Adrenal gland (tissue), 12 donors: Measurements from ENCODE around the gene PCSK4. TPM values are rescaled to one million over a fixed set of nuclear protein-coding genes. Genes with fewer than 3 reads are reported as not detected.

Experiments
- DNase-seq, 7 donors: peaks; one replicate each; pipeline ENCODE4 v3.0.0-alpha.2; 2019 to 2020
- H3K27ac ChIP-seq, 5 donors: fragments of 200-600 bp; sonication (generic) in 4 of 5; 1 replicate in 3 of 5; 2 replicates in 2 of 5; pipeline versions ENCODE4 v1.5.1 to v1.8.0; 2016 to 2020; ENCODE audit warnings: mild to moderate bottlenecking in 1 of 5
- H3K27me3 ChIP-seq: fragments of 200-600 bp; 2 replicates; pipeline ENCODE4 v1.8.0; 2021
- H3K36me3 ChIP-seq, 2 donors: fragments of 200-600 bp; replicated peaks in 1 of 2; 1 replicate in 1 of 2; 2 replicates in 1 of 2; pipeline versions ENCODE4 v1.5.1 to v1.8.0; 2018 to 2022
- H3K4me1 ChIP-seq, 2 donors: fragments of 200-600 bp; replicated peaks in 1 of 2; 1 replicate in 1 of 2; 2 replicates in 1 of 2; pipeline versions ENCODE4 v1.5.1 to v1.8.0; 2018 to 2021
- H3K4me3 ChIP-seq, 4 donors: fragments of 200-600 bp; sonication (generic) in 3 of 4; one replicate each; pipeline ENCODE4 v1.5.1; 2016 to 2018
- H3K9me3 ChIP-seq, 3 donors: fragments of 200-600 bp; sonication (generic) in 1 of 3; replicated peaks in 1 of 3; 1 replicate in 2 of 3; 2 replicates in 1 of 3; pipeline versions ENCODE4 v1.5.1 to v1.8.0; 2016 to 2021
- CTCF ChIP-seq, 6 experiments: fragments of 450-650 bp in 4 of 6; fragments of 200-600 bp in 2 of 6; sonication (generic) in 1 of 6; IDR thresholded peaks; 1 replicate in 5 of 6; 2 replicates in 1 of 6; pipeline versions ENCODE4 v1.5.1 to v1.8.0; 2016 to 2021; ENCODE audit warnings: antibody characterized with exemption in 6 of 6, mild to moderate bottlenecking in 2 of 6, moderate library complexity in 1 of 6
- POLR2A ChIP-seq, 2 donors: fragments of 450-650 bp; IDR thresholded peaks; one replicate each; pipeline ENCODE4 v1.6.1; 2017; ENCODE audit warnings: antibody characterized with exemption in 2 of 2, mild to moderate bottlenecking in 2 of 2, moderate library complexity in 1 of 2
- WGBS, 4 donors: extraction: QIAGEN DNeasy Blood & Tissue Kit in 2 of 4; methylation state at CpG; one replicate each; pipeline versions ENCODE4 v1.1.5 to v1.1.7; 2013 to 2017; 5-methylcytosine and 5-hydroxymethylcytosine counted together
- intact Hi-C, 2 donors: fragments of 100-400 bp; cut with DNase I; formaldehyde crosslinking; loops; one replicate each; pipeline versions ENCODE4 v1.14.1 to v1.15.0; 2022 to 2023
- polyA plus RNA-seq, 3 donors: library from polyadenylated mRNA; stranded (reverse); fragments of 200-250 nt in 2 of 3; fragments of 350-450 nt in 1 of 3; fragmentation: Illumina TruSeq in 1 of 3; extraction: RNeasy Lipid Tissue Mini Kit (QIAGEN cat#74804) in 1 of 3; gene quantifications; one replicate each; pipeline ENCODE4 v1.2.3, GENCODE V29; 2013 to 2014
- total RNA-seq, 9 donors: library from RNA; depleted of rRNA in 4 of 9; stranded (reverse); fragments of >200 nt in 4 of 9; fragments of 120-200 nt in 1 of 9; fragmentation: NEBNext Ultra II Directional in 1 of 9; extraction: Animal tissue kit (Norgen Biotek cat#: 25700) in 1 of 9; gene quantifications; one replicate each; pipeline versions ENCODE4 v1.1.0 to v1.2.4, GENCODE V29; 2013 to 2023
- donor health status: healthy with polysubstance abuse.
- donor health status: Bipolar disorder and iron deficiency.
- donor health status: DM: yes; HTN: yes; CAD: no.
- donor health status: DM: no; HTN: no; CAD: no.
- donor health status: DM: no; HTN: no; CAD: no.
- donor health status: DM: yes; HTN: yes; CAD: no.

The PCSK4 gene
- total and polyA plus RNA-seq, 12 donors: 1.2 to 29.7 (median 4.8) TPM

GRCh38 chr19:1431759-1432506 is 58.2 kb downstream of the PCSK4 start:
- TF ChIP-seq CTCF (IDR thresholded peaks at IDR 0.05) (no peak), POLR2A (IDR thresholded peaks at IDR 0.05) (no peak)
- WGBS, 4 donors: 84 to 94% (median 91%) methylated on average over 12 to 24 of the region's 24 CpGs
- H3K4me1 ChIP-seq: peaks cover 8 to 14% of the 10 kb centered on the region in 2 donors

More at GRCh38 chr19:1431759-1432506, 58.2 kb downstream of the PCSK4 start:
- no peak for DNase-seq
- peaks cover 0 to 77% of the 10 kb centered on the region in 2 donors for H3K36me3 ChIP-seq
- no peaks in the 10 kb centered on the region for H3K27me3 ChIP-seq
- intact Hi-C loops: loop anchor here in 1 of 2 donors (10.0 kb wide), 1 partner anchor 157 kb away; the partner anchor contains the start of gene FAM174C
- H3K4me3 ChIP-seq: no peak overlapping the region
- no peak overlapping the region for H3K27ac ChIP-seq
- H3K9me3 ChIP-seq: no peaks in the 10 kb centered on the region

Other genes with a start within 250 kb of the PCSK4 start
- 100 to 1,000 TPM in 7 of 9 donors, 10 to 100 TPM in 2; 78.9 to 435 (median 205) TPM for gene ATP5F1D, start 248.6 kb downstream of the PCSK4 start, total RNA-seq
- gene ATP5F1D, start 248.6 kb downstream of the PCSK4 start, polyA plus RNA-seq: 1,000 to 10,000 TPM in 1 of 3 donors, 100 to 1,000 TPM in 1, 10 to 100 TPM in 1; 15.6 to 1,534 (median 925) TPM
- gene MIDN, start 241.8 kb downstream of the PCSK4 start, total RNA-seq: 100 to 1,000 TPM in 5 of 9 donors, 10 to 100 TPM in 3, 1 to 10 TPM in 1; 8.6 to 189 (median 112) TPM
- 10 to 100 TPM; 15.5 to 73.0 (median 46.8) TPM for gene MIDN, start 241.8 kb downstream of the PCSK4 start, polyA plus RNA-seq
- gene CIRBP, start 221.0 kb downstream of the PCSK4 start, total RNA-seq: 1,000 to 10,000 TPM in 1 of 9 donors, 100 to 1,000 TPM in 8; 317 to 1,164 (median 674) TPM
- gene CIRBP, start 221.0 kb downstream of the PCSK4 start, polyA plus RNA-seq: 100 to 1,000 TPM; 360 to 990 (median 737) TPM
- gene FAM174C, start 214.8 kb downstream of the PCSK4 start, total RNA-seq: 100 to 1,000 TPM in 3 of 9 donors, 10 to 100 TPM in 6; 48.4 to 279 (median 85.0) TPM
- 100 to 1,000 TPM in 2 of 3 donors, 1 to 10 TPM in 1; 3.8 to 139 (median 123) TPM for gene FAM174C, start 214.8 kb downstream of the PCSK4 start, polyA plus RNA-seq
- gene EFNA2, start 204.5 kb downstream of the PCSK4 start, total RNA-seq: under 1 TPM in 1 of 9 donors, not detected in 8; 0.11 TPM
- not detected for gene EFNA2, start 204.5 kb downstream of the PCSK4 start, polyA plus RNA-seq
- gene NDUFS7, start 106.4 kb downstream of the PCSK4 start, total RNA-seq: 100 to 1,000 TPM; 102 to 286 (median 150) TPM
- gene NDUFS7, start 106.4 kb downstream of the PCSK4 start, polyA plus RNA-seq: 100 to 1,000 TPM in 2 of 3 donors, 1 to 10 TPM in 1; 4.7 to 267 (median 134) TPM
- gene GAMT, start 88.8 kb downstream of the PCSK4 start, total RNA-seq: 10 to 100 TPM; 14.8 to 96.9 (median 30.7) TPM
- 10 to 100 TPM in 2 of 3 donors, 1 to 10 TPM in 1; 7.4 to 84.5 (median 74.2) TPM for gene GAMT, start 88.8 kb downstream of the PCSK4 start, polyA plus RNA-seq
- 10 to 100 TPM; 11.5 to 87.5 (median 41.4) TPM for gene DAZAP1, start 82.8 kb downstream of the PCSK4 start, total RNA-seq
- 100 to 1,000 TPM in 1 of 3 donors, 10 to 100 TPM in 2; 60.0 to 117 (median 77.5) TPM for gene DAZAP1, start 82.8 kb downstream of the PCSK4 start, polyA plus RNA-seq
- gene RPS15, start 52.0 kb downstream of the PCSK4 start, total RNA-seq: 1,000 to 10,000 TPM in 6 of 9 donors, 100 to 1,000 TPM in 3; 780 to 3,934 (median 1,471) TPM
- 1,000 to 10,000 TPM in 2 of 3 donors, 100 to 1,000 TPM in 1; 471 to 4,071 (median 2,224) TPM for gene RPS15, start 52.0 kb downstream of the PCSK4 start, polyA plus RNA-seq
- gene APC2, start 40.2 kb downstream of the PCSK4 start, total RNA-seq: 1 to 10 TPM in 3 of 9 donors, under 1 TPM in 6; 0.06 to 6.9 (median 0.35) TPM
- gene APC2, start 40.2 kb downstream of the PCSK4 start, polyA plus RNA-seq: 10 to 100 TPM in 1 of 3 donors, under 1 TPM in 2; 0.71 to 12.9 (median 0.82) TPM
- gene C19orf25, start 11.1 kb downstream of the PCSK4 start, total RNA-seq: 10 to 100 TPM; 26.9 to 60.4 (median 35.6) TPM
- gene C19orf25, start 11.1 kb downstream of the PCSK4 start, polyA plus RNA-seq: 10 to 100 TPM in 2 of 3 donors, 1 to 10 TPM in 1; 6.0 to 55.7 (median 33.4) TPM
- gene REEP6, start 831 bp upstream of the PCSK4 start, total RNA-seq: 100 to 1,000 TPM in 5 of 9 donors, 10 to 100 TPM in 4; 44.5 to 189 (median 110) TPM
- gene REEP6, start 831 bp upstream of the PCSK4 start, polyA plus RNA-seq: 100 to 1,000 TPM in 2 of 3 donors, 10 to 100 TPM in 1; 16.5 to 205 (median 120) TPM
- gene ADAMTSL5, start 22.7 kb upstream of the PCSK4 start, total RNA-seq: 1 to 10 TPM in 7 of 9 donors, under 1 TPM in 2; 0.61 to 8.8 (median 1.6) TPM
- 1 to 10 TPM in 2 of 3 donors, under 1 TPM in 1; 0.79 to 2.4 (median 2.0) TPM for gene ADAMTSL5, start 22.7 kb upstream of the PCSK4 start, polyA plus RNA-seq
- under 1 TPM in 2 of 9 donors, not detected in 7; 0.15 to 0.17 TPM for gene PLK5, start 33.7 kb upstream of the PCSK4 start, total RNA-seq
- 1 to 10 TPM in 1 of 3 donors, under 1 TPM in 1, not detected in 1; 0.47 to 1.0 TPM for gene PLK5, start 33.7 kb upstream of the PCSK4 start, polyA plus RNA-seq
- 10 to 100 TPM in 8 of 9 donors, 1 to 10 TPM in 1; 7.3 to 31.6 (median 20.1) TPM for gene MEX3D, start 78.0 kb upstream of the PCSK4 start, total RNA-seq
- gene MEX3D, start 78.0 kb upstream of the PCSK4 start, polyA plus RNA-seq: 1 to 10 TPM; 1.6 to 2.6 (median 2.1) TPM
- gene MBD3, start 102.5 kb upstream of the PCSK4 start, total RNA-seq: 100 to 1,000 TPM in 4 of 9 donors, 10 to 100 TPM in 5; 60.6 to 144 (median 92.1) TPM
- 100 to 1,000 TPM in 1 of 3 donors, 10 to 100 TPM in 1, 1 to 10 TPM in 1; 3.5 to 221 (median 95.8) TPM for gene MBD3, start 102.5 kb upstream of the PCSK4 start, polyA plus RNA-seq
- 100 to 1,000 TPM in 6 of 9 donors, 10 to 100 TPM in 3; 47.1 to 336 (median 267) TPM for gene UQCR11, start 115.1 kb upstream of the PCSK4 start, total RNA-seq
- 100 to 1,000 TPM in 1 of 3 donors, 10 to 100 TPM in 2; 91.7 to 122 (median 96.9) TPM for gene UQCR11, start 115.1 kb upstream of the PCSK4 start, polyA plus RNA-seq
- 10 to 100 TPM; 15.7 to 96.0 (median 39.9) TPM for gene TCF3, start 162.3 kb upstream of the PCSK4 start, total RNA-seq
- 10 to 100 TPM in 2 of 3 donors, 1 to 10 TPM in 1; 8.5 to 45.1 (median 44.2) TPM for gene TCF3, start 162.3 kb upstream of the PCSK4 start, polyA plus RNA-seq